ENCODE measurements around the gene ASB18. TPM values are rescaled to one million over a fixed set of nuclear protein-coding genes. Genes with fewer than 3 reads are reported as not detected.

Gene ASB18
- total and polyA plus RNA-seq, 2 donors from 2014 or later, result not detected

DNA sequence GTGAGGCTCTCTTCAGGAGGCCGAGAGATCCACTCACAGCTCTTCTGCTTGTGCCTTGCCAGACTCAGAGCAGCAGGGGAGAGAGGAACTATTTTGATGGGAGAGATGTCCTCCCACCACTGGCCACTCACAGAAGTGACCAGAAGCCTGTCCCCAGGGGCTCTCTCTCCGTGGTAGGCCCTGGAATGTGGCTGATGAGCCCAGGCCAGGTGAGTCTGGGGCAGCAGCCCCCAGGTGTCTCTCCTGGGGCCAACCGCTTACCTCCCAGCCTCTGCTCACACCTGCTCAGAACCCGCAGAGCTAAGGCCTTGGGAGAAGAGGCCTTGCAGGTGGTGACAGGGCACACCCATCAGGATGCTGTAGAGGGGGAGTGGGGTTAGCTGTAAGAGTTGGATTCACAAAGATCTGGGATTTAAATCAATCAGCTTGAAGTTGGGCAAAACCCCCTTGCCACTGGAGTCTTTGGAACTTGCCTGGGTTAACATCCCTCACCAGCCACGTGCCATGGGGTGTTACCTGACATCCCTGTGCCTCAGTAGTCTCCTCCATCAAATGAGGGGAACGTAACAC, 29.1 kb upstream of the ASB18 start:
- H3K9ac ChIP-seq (ENCODE audit: low read length in 3 of 3), result no peak overlapping the region
- no peaks in the 10 kb centered on the region for H3K36me3 ChIP-seq (ENCODE audit: control insufficient read depth in 2 of 3, insufficient read depth in 3 of 3, low read length in 3 of 3)
- intact Hi-C loops (cut with DNase I), result no loop called here
- H3K4me1 ChIP-seq (ENCODE audit: control insufficient read depth in 2 of 3, insufficient read depth in 2 of 3, low read depth in 1 of 3, low read length in 3 of 3), result no peaks in the 10 kb centered on the region
- no peak for FAIRE-seq
- peak in 1 of 5 donors; percentile 29 for DNase-seq
- no peaks in the 10 kb centered on the region for H3K9me3 ChIP-seq (ENCODE audit: control insufficient read depth in 2 of 3, insufficient read depth in 1 of 3, low read length in 3 of 3)
- TF ChIP-seq CTCF (IDR thresholded peaks at IDR 0.05; ENCODE audit: borderline replicate concordance, extremely low read depth, insufficient read depth), result no peak
- no peak overlapping the region for H3K4me3 ChIP-seq (ENCODE audit: low read length in 3 of 3)
- no peaks in the 10 kb centered on the region for H3K27me3 ChIP-seq (ENCODE audit: control insufficient read depth, insufficient read depth, low read length)
- no peak overlapping the region for H3K27ac ChIP-seq (ENCODE audit: low read depth in 2 of 2, low read length in 2 of 2)

- no peak for FAIRE-seq
- Histone ChIP-seq H3K27me3 (ENCODE audit: control insufficient read depth, insufficient read depth, low read length) (no peaks in the 10 kb centered on the region), H3K4me1 (ENCODE audit: control insufficient read depth in 2 of 3, insufficient read depth in 2 of 3, low read depth in 1 of 3, low read length in 3 of 3) (no peaks in the 10 kb centered on the region), H3K27ac (ENCODE audit: low read depth in 2 of 2, low read length in 2 of 2) (no peak overlapping the region), H3K9ac (ENCODE audit: low read length in 3 of 3) (no peak overlapping the region), H3K36me3 (ENCODE audit: control insufficient read depth in 2 of 3, insufficient read depth in 3 of 3, low read length in 3 of 3) (no peaks in the 10 kb centered on the region), H3K9me3 (ENCODE audit: control insufficient read depth in 2 of 3, insufficient read depth in 1 of 3, low read length in 3 of 3) (no peaks in the 10 kb centered on the region), H3K4me3 (ENCODE audit: low read length in 3 of 3) (no peak overlapping the region)
- no peak for DNase-seq
- intact Hi-C loops (cut with DNase I), result no loop called here
- TF ChIP-seq CTCF (IDR thresholded peaks at IDR 0.05; ENCODE audit: borderline replicate concordance, extremely low read depth, insufficient read depth), result no peak
Measured at GRCh38 chr2:236291911-236292310, 27.7 kb upstream of the ASB18 start.

DNA sequence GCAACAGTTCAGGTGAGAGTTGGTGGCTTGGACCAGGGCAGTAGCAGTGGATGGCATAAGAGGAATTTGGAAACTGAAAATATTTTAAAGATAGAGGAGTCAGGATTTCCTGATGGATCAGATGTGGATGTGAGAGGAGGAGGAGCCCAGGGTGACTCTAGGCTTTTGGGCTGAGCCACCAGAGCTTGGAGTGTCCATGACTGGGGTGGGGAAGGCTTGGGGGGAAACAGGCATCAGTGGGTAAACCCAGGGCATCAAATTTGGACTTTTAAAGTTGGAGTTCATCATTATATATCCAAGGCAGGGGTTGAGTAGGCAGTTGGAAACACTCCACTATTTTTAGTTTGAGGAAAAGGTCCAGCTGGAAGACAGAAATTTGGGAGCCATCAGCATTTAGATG, 27.3 kb upstream of the ASB18 start:
- no peak for TF ChIP-seq CTCF (IDR thresholded peaks at IDR 0.05; ENCODE audit: borderline replicate concordance, extremely low read depth, insufficient read depth)
- no peak for FAIRE-seq
- Histone ChIP-seq H3K27me3 (ENCODE audit: control insufficient read depth, insufficient read depth, low read length) (no peaks in the 10 kb centered on the region), H3K9ac (ENCODE audit: low read length in 3 of 3) (no peak overlapping the region), H3K4me3 (ENCODE audit: low read length in 3 of 3) (no peak overlapping the region), H3K4me1 (ENCODE audit: control insufficient read depth in 2 of 3, insufficient read depth in 2 of 3, low read depth in 1 of 3, low read length in 3 of 3) (no peaks in the 10 kb centered on the region), H3K36me3 (ENCODE audit: control insufficient read depth in 2 of 3, insufficient read depth in 3 of 3, low read length in 3 of 3) (no peaks in the 10 kb centered on the region), H3K9me3 (ENCODE audit: control insufficient read depth in 2 of 3, insufficient read depth in 1 of 3, low read length in 3 of 3) (no peaks in the 10 kb centered on the region), H3K27ac (ENCODE audit: low read depth in 2 of 2, low read length in 2 of 2) (no peak overlapping the region)
- intact Hi-C loops (cut with DNase I), result no loop called here
- no peak for DNase-seq

All from kidney (tissue), 14 donors.